Keratinocyte (primary cell): ENCODE data around the gene LPCAT4.
"Not testable (repeated sequence)": the region's sequence is repeated elsewhere in the genome, so short reads cannot be mapped to it uniquely, and the experiment has no call there.

Experiments
- CTCF ChIP-seq, 3 experiments: IDR thresholded peaks in 1 of 3; conservative IDR thresholded peaks in 1 of 3; optimal IDR thresholded peaks in 1 of 3; 2 replicates in 2 of 3; 3 replicates in 1 of 3; pipeline versions ENCODE3 to v1.5.1; 2011; ENCODE audit warnings: low read length in 3 of 3, mild to moderate bottlenecking in 3 of 3, moderate library complexity in 2 of 3, control low read depth in 1 of 3, inconsistent platforms in 1 of 3; ENCODE audit not compliant: insufficient read depth in 2 of 3; ENCODE audit errors: extremely low read depth in 1 of 3
- EZH2 ChIP-seq: IDR thresholded peaks from one replicate; pipeline ENCODE4 v1.6.1; 2012; ENCODE audit warnings: inconsistent platforms, mild to moderate bottlenecking, low read length, moderate library complexity

GRCh38 chr15:34409511-34409910 lies 42.5 kb upstream of the LPCAT4 start:
- not testable (repeated sequence) for TF ChIP-seq CTCF (optimal IDR thresholded peaks at IDR 0.05 in 1 of 3, IDR thresholded peaks at IDR 0.05 in 1 of 3, conservative IDR thresholded peaks at IDR 0.05 in 1 of 3; ENCODE audit: extremely low read depth in 1 of 3, insufficient read depth in 2 of 3, low read length in 3 of 3); EZH2
